DOHH2 (cell line): ENCODE data around the gene LRRC55.

Experiments used
- H3F3A ChIP-seq: fragments of 200-600 bp; sonication (generic), shearing (Covaris generic); 2 replicates; pipeline ENCODE4 v1.6.0; 2016; ENCODE audit warnings: antibody characterized with exemption, mild to moderate bottlenecking; ENCODE audit not compliant: control insufficient read depth, insufficient read depth
- H3K27ac ChIP-seq: fragments of 200-600 bp; sonication (generic); 2 replicates; pipeline ENCODE4 v1.5.1; 2014; ENCODE audit warnings: low read depth, mild to moderate bottlenecking, low read length, moderate library complexity
- H3K27me3 ChIP-seq: fragments of 200-600 bp; sonication (generic); 2 replicates; pipeline ENCODE4 v1.6.1; 2014; ENCODE audit warnings: mild to moderate bottlenecking, low read length, mixed read lengths; ENCODE audit not compliant: control insufficient read depth
- H3K36me3 ChIP-seq: fragments of 200-600 bp; sonication (generic); 2 replicates; pipeline ENCODE4 v1.6.1; 2014; ENCODE audit warnings: mild to moderate bottlenecking, low read length, moderate library complexity, mixed read lengths; ENCODE audit not compliant: control insufficient read depth
- H3K4me1 ChIP-seq: fragments of 200-600 bp; sonication (generic); 2 replicates; pipeline ENCODE4 v1.6.1; 2014; ENCODE audit warnings: mild to moderate bottlenecking, low read length, mixed read lengths; ENCODE audit not compliant: control insufficient read depth
- H3K4me2 ChIP-seq: fragments of 200-600 bp; sonication (generic); 2 replicates; pipeline ENCODE4 v1.6.0; 2014; ENCODE audit warnings: mild to moderate bottlenecking, low read length, moderate library complexity
- H3K4me3 ChIP-seq: fragments of 200-600 bp; sonication (generic); 2 replicates; pipeline ENCODE4 v1.5.1; 2014; ENCODE audit warnings: mild to moderate bottlenecking, low read length, mixed read lengths
- H3K79me2 ChIP-seq: fragments of 200-600 bp; sonication (generic); 2 replicates; pipeline ENCODE4 v1.6.1; 2014; ENCODE audit warnings: mild to moderate bottlenecking, low read length, mixed read lengths; ENCODE audit not compliant: control insufficient read depth
- H3K9me2 ChIP-seq: fragments of 200-600 bp; sonication (generic); replicated peaks from 2 replicates; pipeline ENCODE4 v1.6.1; 2014; ENCODE audit warnings: mild to moderate bottlenecking, low read length, mixed read lengths; ENCODE audit not compliant: control insufficient read depth
- H3K9me3 ChIP-seq: fragments of 200-600 bp; sonication (generic); 2 replicates; pipeline ENCODE4 v1.6.1; 2014; ENCODE audit warnings: antibody characterized with exemption, low read length, mixed read lengths; ENCODE audit not compliant: control insufficient read depth, insufficient read depth
- H4K20me1 ChIP-seq: fragments of 200-600 bp; sonication (generic); 2 replicates; pipeline ENCODE4 v1.6.0; 2014; ENCODE audit warnings: low read depth, mild to moderate bottlenecking, antibody characterized with exemption, low read length, moderate library complexity; ENCODE audit not compliant: control insufficient read depth, insufficient read depth
- CTCF ChIP-seq: fragments of 200-600 bp; sonication (generic); IDR thresholded peaks from one replicate; pipeline ENCODE4 v1.5.1; 2014; ENCODE audit warnings: antibody characterized with exemption, mild to moderate bottlenecking, low read depth, low read length; ENCODE audit not compliant: poor library complexity, severe bottlenecking
- EZH2phosphoT487 ChIP-seq: fragments of 200-600 bp; sonication (generic); IDR thresholded peaks from 2 replicates; pipeline ENCODE4 v1.6.1; 2017; ENCODE audit warnings: borderline replicate concordance, mild to moderate bottlenecking, antibody characterized with exemption, low read length, moderate library complexity, mixed read lengths

The LRRC55 gene

GRCh38 chr11:57181678-57182305 is at the start of gene LRRC55:
TSS of gene LRRC55 (plus strand) at chr11:57181953. CDS start at chr11:57182023, 70 bp downstream.
- H3K4me1 ChIP-seq, result no peaks in the 10 kb centered on the region
- H3K9me3 ChIP-seq, result no peaks in the 10 kb centered on the region
- no peak within 1 kb of the TSS for H3K27ac ChIP-seq
- H3K36me3 ChIP-seq, result no peaks in the 10 kb centered on the region
- no peaks in the 10 kb centered on the region for H3K79me2 ChIP-seq
- H3K4me3 ChIP-seq, result no peak within 1 kb of the TSS
- H3K9me2 ChIP-seq, result no peaks in the 10 kb centered on the region
- TF ChIP-seq EZH2phosphoT487 (no peak), CTCF (no peak)
- peaks cover under 1% of the 10 kb centered on the region; the same call in 1 of the 2 replicates for H3K27me3 ChIP-seq
- H4K20me1 ChIP-seq, result no peaks in the 10 kb centered on the region
- no peaks in the 10 kb centered on the region for H3F3A ChIP-seq
- no peak within 1 kb of the TSS for H3K4me2 ChIP-seq

GRCh38 chr11:57133366-57134038 is 48.3 kb upstream of the LRRC55 start:
- no peak for TF ChIP-seq EZH2phosphoT487
- no peak for TF ChIP-seq CTCF
- Histone ChIP-seq H3K4me3 (no peak overlapping the region), H3K9me2 (no peaks in the 10 kb centered on the region), H3K79me2 (no peaks in the 10 kb centered on the region), H3F3A (no peaks in the 10 kb centered on the region), H3K4me1 (no peaks in the 10 kb centered on the region), H3K4me2 (no peak overlapping the region), H3K9me3 (no peaks in the 10 kb centered on the region), H3K27ac (no peak overlapping the region), H3K36me3 (no peaks in the 10 kb centered on the region), H3K27me3 (no peaks in the 10 kb centered on the region), H4K20me1 (no peaks in the 10 kb centered on the region)

- Histone ChIP-seq H3K36me3 (no peaks in the 10 kb centered on the region), H3K4me2 (no peak overlapping the region), H3F3A (no peaks in the 10 kb centered on the region), H3K4me1 (no peaks in the 10 kb centered on the region), H3K9me3 (no peaks in the 10 kb centered on the region), H3K79me2 (no peaks in the 10 kb centered on the region), H3K9me2 (no peaks in the 10 kb centered on the region), H4K20me1 (no peaks in the 10 kb centered on the region), H3K27ac (no peak overlapping the region), H3K4me3 (no peak overlapping the region), H3K27me3 (no peaks in the 10 kb centered on the region)
- no peak for TF ChIP-seq CTCF
- TF ChIP-seq EZH2phosphoT487, result no peak
These were observed 47.5 kb upstream of the LRRC55 start for GRCh38 chr11:57134284-57134683.
